Mesendoderm (in vitro differentiated cells): ENCODE data around the gene ATRIP.

Source experiments
- DNase-seq: peaks from one replicate; pipeline ENCODE4 v3.0.0; 2013
- H2AK5ac ChIP-seq: 2 replicates; pipeline ENCODE4 v1.6.1; 2013; ENCODE audit warnings: low read length, inconsistent platforms
- H2BK120ac ChIP-seq: 2 replicates; pipeline ENCODE4 v1.6.1; 2013; ENCODE audit warnings: low read depth, mild to moderate bottlenecking, low read length, moderate library complexity, mixed read lengths
- H2BK15ac ChIP-seq: replicated peaks from 2 replicates; pipeline ENCODE4 v1.6.1; 2013; ENCODE audit warnings: low read depth, mild to moderate bottlenecking, moderate library complexity
- H2BK5ac ChIP-seq: 2 replicates; pipeline ENCODE4 v1.6.1; 2013; ENCODE audit warnings: low read length, inconsistent platforms
- H3K18ac ChIP-seq: 2 replicates; pipeline ENCODE4 v1.6.1; 2013; ENCODE audit warnings: mild to moderate bottlenecking, low read length, mixed read lengths
- H3K23ac ChIP-seq: one replicate; pipeline ENCODE4 v1.6.1; 2013; ENCODE audit warnings: low read length
- H3K27ac ChIP-seq: 2 replicates; pipeline ENCODE4 v1.5.1; 2013; ENCODE audit warnings: low read depth, mild to moderate bottlenecking, inconsistent platforms, low read length, moderate library complexity
- H3K27me3 ChIP-seq: 2 replicates; pipeline ENCODE4 v1.6.1; 2013; ENCODE audit warnings: low read length, control low read depth, mild to moderate bottlenecking, inconsistent platforms; ENCODE audit not compliant: insufficient read depth, poor library complexity
- H3K36me3 ChIP-seq: 2 replicates; pipeline ENCODE4 v1.6.1; 2013; ENCODE audit warnings: low read length, inconsistent platforms; ENCODE audit not compliant: control insufficient read depth, insufficient read depth
- H3K4ac ChIP-seq: one replicate; pipeline ENCODE4 v1.6.1; 2013; ENCODE audit warnings: low read depth, mild to moderate bottlenecking, low read length, moderate library complexity
- H3K4me1 ChIP-seq: 2 replicates; pipeline ENCODE4 v1.6.1; 2013; ENCODE audit warnings: low read depth, low read length, inconsistent platforms; ENCODE audit not compliant: control insufficient read depth
- H3K4me2 ChIP-seq: 2 replicates; pipeline ENCODE4 v1.6.1; 2013; ENCODE audit warnings: low read length
- H3K4me3 ChIP-seq: 2 replicates; pipeline ENCODE4 v1.5.1; 2013; ENCODE audit warnings: mild to moderate bottlenecking, low read length
- H3K56ac ChIP-seq: one replicate; pipeline ENCODE4 v1.6.1; 2013; ENCODE audit warnings: low read length
- H3K79me1 ChIP-seq: 2 replicates; pipeline ENCODE4 v1.6.1; 2013; ENCODE audit warnings: low read length, inconsistent platforms
- H3K79me2 ChIP-seq: 2 replicates; pipeline ENCODE4 v1.6.1; 2013; ENCODE audit warnings: mild to moderate bottlenecking, low read length; ENCODE audit not compliant: control insufficient read depth, insufficient read depth
- H3K9ac ChIP-seq: 2 replicates; pipeline ENCODE4 v1.6.1; 2013; ENCODE audit warnings: low read length, inconsistent platforms
- H4K5ac ChIP-seq: one replicate; pipeline ENCODE4 v1.6.1; 2013; ENCODE audit warnings: low read length
- H4K8ac ChIP-seq: one replicate; pipeline ENCODE4 v1.6.1; 2013; ENCODE audit warnings: low read depth, mild to moderate bottlenecking, control low read depth, low read length, moderate library complexity
- WGBS: extraction: QIAGEN DNeasy Blood & Tissue Kit; methylation state at CpG from one replicate; pipeline ENCODE4 v1.1.7; 2013; ENCODE audit warnings: low lambda C conversion rate, missing lambda C conversion rate; ENCODE audit not compliant: insufficient coverage; ENCODE audit errors: extremely low coverage; 5-methylcytosine and 5-hydroxymethylcytosine counted together

Gene ATRIP

DNA sequence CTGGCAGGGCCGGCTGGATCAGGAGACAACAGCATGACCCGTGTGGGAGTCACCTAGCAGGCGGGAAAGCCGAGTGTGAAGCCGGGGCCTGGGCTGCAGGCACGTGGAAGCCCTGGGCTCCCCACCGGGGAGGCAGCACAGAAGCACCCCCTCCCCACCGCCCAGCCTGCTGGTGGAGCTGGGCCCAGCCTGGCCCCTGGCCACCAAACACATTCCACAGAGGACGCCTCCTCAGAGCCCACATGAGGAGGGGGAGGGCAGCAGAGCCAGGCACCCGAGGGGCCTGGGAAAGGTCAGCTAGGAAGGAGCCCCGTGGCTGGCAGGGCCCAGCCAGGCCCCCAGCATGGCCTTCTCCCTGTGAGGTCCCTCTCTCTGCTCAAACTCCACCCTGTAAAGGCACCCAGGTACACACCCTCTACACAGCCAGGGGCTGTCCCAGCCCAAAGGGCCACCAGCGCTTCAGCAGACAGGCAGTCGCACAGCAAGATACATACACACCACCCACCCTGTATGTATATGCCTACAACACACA is 21.2 kb upstream of the ATRIP start:
- Histone ChIP-seq H3K23ac (no peak overlapping the region), H3K4me2 (no peak overlapping the region), H3K4ac (no peak overlapping the region), H3K4me1 (peaks cover 9% of the 10 kb centered on the region), H2BK5ac (no peak overlapping the region), H4K8ac (no peak overlapping the region), H3K79me2 (peaks cover 51% of the 10 kb centered on the region), H3K4me3 (no peak overlapping the region), H3K36me3 (peaks cover 1% of the 10 kb centered on the region), H4K5ac (no peak overlapping the region), H3K18ac (no peak overlapping the region), H3K27me3 (no peaks in the 10 kb centered on the region), H2AK5ac (no peak overlapping the region), H2BK120ac (no peak overlapping the region), H2BK15ac (no peak overlapping the region), H3K56ac (no peak overlapping the region), H3K9ac (no peak overlapping the region), H3K27ac (no peak overlapping the region), H3K79me1 (peaks cover 34% of the 10 kb centered on the region)
- no CpG with 5 or more reads among the region's 13 CpGs for WGBS
- no peak for DNase-seq

DNA sequence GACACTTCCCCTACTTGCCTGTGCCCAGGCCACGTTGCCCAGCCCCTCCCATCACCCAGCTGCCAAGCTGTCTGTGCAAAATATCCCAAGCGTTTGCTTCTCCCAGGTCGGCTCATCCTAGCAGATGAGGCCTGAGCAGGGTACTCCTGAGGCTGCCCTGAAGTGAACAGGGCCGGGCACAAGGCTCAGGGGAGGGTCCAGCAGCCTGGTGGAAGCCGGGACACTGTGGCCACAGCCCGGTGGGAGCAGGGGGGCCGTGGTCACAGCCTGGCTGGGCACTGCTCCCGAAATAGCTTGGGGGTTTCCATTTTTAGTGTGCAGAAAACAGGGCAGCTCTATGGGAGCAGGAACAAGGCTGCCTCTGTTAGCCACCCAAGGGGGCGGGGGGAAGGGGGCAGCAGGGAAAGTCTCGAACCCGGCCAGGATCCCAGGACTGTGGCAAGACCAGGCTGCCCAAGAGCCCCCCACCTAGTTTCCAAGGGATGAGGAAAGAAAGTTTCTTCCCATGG is 20.1 kb upstream of the ATRIP start:
- H3K27me3 ChIP-seq, result no peaks in the 10 kb centered on the region
- H4K8ac ChIP-seq, result no peak overlapping the region
- H3K4me3 ChIP-seq, result no peak overlapping the region
- no peak overlapping the region for H4K5ac ChIP-seq
- peaks cover 31% of the 10 kb centered on the region for H3K79me1 ChIP-seq
- no peak for DNase-seq
- H2BK5ac ChIP-seq, result no peak overlapping the region
- no peak overlapping the region for H3K18ac ChIP-seq
- no peak overlapping the region for H2BK120ac ChIP-seq
- no peak overlapping the region for H3K4ac ChIP-seq
- WGBS, result no CpG with 5 or more reads among the region's 11 CpGs
- H2BK15ac ChIP-seq, result no peak overlapping the region
- H3K56ac ChIP-seq, result peak overlapping the region; percentile 46
- H3K9ac ChIP-seq, result peak overlapping the region; percentile 35
- no peak overlapping the region for H2AK5ac ChIP-seq
- H3K27ac ChIP-seq, result no peak overlapping the region
- no peak overlapping the region for H3K4me2 ChIP-seq
- H3K4me1 ChIP-seq, result peaks cover 10% of the 10 kb centered on the region
- peaks cover 51% of the 10 kb centered on the region for H3K79me2 ChIP-seq
- H3K23ac ChIP-seq, result no peak overlapping the region
- H3K36me3 ChIP-seq, result peaks cover 1% of the 10 kb centered on the region

DNA sequence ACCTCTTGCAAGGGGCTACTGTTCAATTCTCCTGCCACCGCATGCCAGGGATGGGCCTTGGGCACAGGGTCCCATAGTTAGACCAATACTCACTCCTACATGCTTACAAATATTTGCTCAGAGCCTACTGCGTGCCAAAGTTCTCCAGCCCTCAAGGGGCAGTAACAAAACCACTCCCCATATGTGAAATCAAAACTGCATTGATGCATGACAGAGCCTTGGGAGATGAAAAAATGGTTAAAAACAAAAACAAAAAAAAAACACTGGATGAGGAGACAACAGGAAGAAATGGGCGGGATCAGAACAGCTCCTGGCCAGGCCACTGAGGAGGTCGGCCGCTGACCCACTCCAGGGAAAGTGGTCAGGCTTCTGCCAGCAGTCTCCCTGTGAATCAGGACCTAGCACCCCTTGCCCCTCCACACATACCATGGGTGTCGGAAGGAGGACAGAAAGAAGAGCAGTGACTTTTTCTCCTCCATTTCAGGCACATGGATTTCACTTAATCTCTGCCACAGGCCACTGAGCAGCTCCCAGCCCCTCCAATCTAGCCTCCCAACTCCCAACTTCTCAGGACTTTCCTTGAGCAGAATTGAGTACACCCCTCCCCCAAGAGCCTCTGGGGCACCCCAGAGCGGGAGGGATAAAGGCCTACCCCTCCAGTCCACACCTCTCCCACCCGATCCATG is 19.4 kb upstream of the ATRIP start:
- Histone ChIP-seq H3K79me2 (peaks cover 51% of the 10 kb centered on the region), H3K27me3 (no peaks in the 10 kb centered on the region), H3K9ac (peak overlapping the region; percentile 88), H3K18ac (no peak overlapping the region), H3K4ac (no peak overlapping the region), H3K4me1 (peaks cover 10% of the 10 kb centered on the region), H3K27ac (no peak overlapping the region), H3K23ac (no peak overlapping the region), H2BK15ac (no peak overlapping the region), H3K36me3 (peaks cover 2% of the 10 kb centered on the region), H3K79me1 (peaks cover 30% of the 10 kb centered on the region), H3K4me2 (no peak overlapping the region), H2BK5ac (no peak overlapping the region), H2AK5ac (no peak overlapping the region), H2BK120ac (no peak overlapping the region), H3K56ac (peak overlapping the region; percentile 92), H4K5ac (no peak overlapping the region), H4K8ac (no peak overlapping the region), H3K4me3 (no peak overlapping the region)
- no peak for DNase-seq
- WGBS, result no CpG with 5 or more reads among the region's 8 CpGs

DNA sequence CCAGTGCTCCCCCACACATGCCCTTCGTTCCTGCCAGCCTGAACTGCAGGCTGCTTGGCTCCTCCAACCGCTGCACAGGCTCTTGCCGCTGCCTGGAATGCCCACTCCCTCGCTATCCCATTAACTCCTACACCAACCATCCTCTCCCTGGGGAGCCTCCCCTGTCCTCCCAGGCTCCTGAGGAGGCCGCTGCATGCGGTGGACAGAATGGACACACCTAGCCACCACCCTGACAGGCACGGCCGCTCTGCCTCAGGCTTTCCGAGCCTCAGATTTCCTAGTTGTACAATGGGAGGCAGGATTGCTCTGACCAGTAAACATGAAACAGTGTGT is 18.9 kb upstream of the ATRIP start:
- Histone ChIP-seq H3K36me3 (peaks cover 6% of the 10 kb centered on the region), H3K4ac (no peak overlapping the region), H2BK120ac (no peak overlapping the region), H3K27me3 (no peaks in the 10 kb centered on the region), H4K8ac (no peak overlapping the region), H3K18ac (no peak overlapping the region), H3K4me1 (peaks cover 10% of the 10 kb centered on the region), H2BK5ac (no peak overlapping the region), H3K4me3 (no peak overlapping the region), H2BK15ac (no peak overlapping the region), H3K79me1 (peaks cover 29% of the 10 kb centered on the region), H3K27ac (no peak overlapping the region), H3K56ac (peak overlapping the region; percentile 92), H3K79me2 (peaks cover 51% of the 10 kb centered on the region), H3K9ac (peak overlapping the region; percentile 88), H3K23ac (peak overlapping the region; percentile 20), H3K4me2 (no peak overlapping the region), H4K5ac (no peak overlapping the region), H2AK5ac (no peak overlapping the region)
- WGBS, result no CpG with 5 or more reads among the region's 9 CpGs
- no peak for DNase-seq

- peak overlapping the region; percentile 92 for H3K56ac ChIP-seq
- H3K18ac ChIP-seq, result no peak overlapping the region
- H3K79me1 ChIP-seq, result peaks cover 27% of the 10 kb centered on the region
- no peaks in the 10 kb centered on the region for H3K27me3 ChIP-seq
- no peak overlapping the region for H3K27ac ChIP-seq
- no peak overlapping the region for H2AK5ac ChIP-seq
- peaks cover 10% of the 10 kb centered on the region for H3K4me1 ChIP-seq
- no CpG with 5 or more reads among the region's 7 CpGs for WGBS
- peaks cover 6% of the 10 kb centered on the region for H3K36me3 ChIP-seq
- H2BK15ac ChIP-seq, result no peak overlapping the region
- no peak overlapping the region for H2BK120ac ChIP-seq
- peaks cover 49% of the 10 kb centered on the region for H3K79me2 ChIP-seq
- DNase-seq, result no peak
- H3K9ac ChIP-seq, result peak overlapping the region; percentile 88
- no peak overlapping the region for H3K4ac ChIP-seq
- H3K4me2 ChIP-seq, result peak overlapping the region; percentile 87
- H4K5ac ChIP-seq, result no peak overlapping the region
- H3K4me3 ChIP-seq, result peak overlapping the region; percentile 72
- H3K23ac ChIP-seq, result peak overlapping the region; percentile 20
- no peak overlapping the region for H2BK5ac ChIP-seq
- no peak overlapping the region for H4K8ac ChIP-seq
Observed at GRCh38 chr3:48428088-48428571, 18.4 kb upstream of the ATRIP start.
